HG03135 (cell line): ENCODE measurements around the gene SESN2.

Source experiments
- ATAC-seq: cut with Tn5 transposase; IDR thresholded peaks from one replicate; pipeline ENCODE4 v1.9.1; 2021; ENCODE audit warnings: mild to moderate bottlenecking, moderate library complexity; ENCODE audit not compliant: unreplicated experiment

SESN2 gene, protein sequence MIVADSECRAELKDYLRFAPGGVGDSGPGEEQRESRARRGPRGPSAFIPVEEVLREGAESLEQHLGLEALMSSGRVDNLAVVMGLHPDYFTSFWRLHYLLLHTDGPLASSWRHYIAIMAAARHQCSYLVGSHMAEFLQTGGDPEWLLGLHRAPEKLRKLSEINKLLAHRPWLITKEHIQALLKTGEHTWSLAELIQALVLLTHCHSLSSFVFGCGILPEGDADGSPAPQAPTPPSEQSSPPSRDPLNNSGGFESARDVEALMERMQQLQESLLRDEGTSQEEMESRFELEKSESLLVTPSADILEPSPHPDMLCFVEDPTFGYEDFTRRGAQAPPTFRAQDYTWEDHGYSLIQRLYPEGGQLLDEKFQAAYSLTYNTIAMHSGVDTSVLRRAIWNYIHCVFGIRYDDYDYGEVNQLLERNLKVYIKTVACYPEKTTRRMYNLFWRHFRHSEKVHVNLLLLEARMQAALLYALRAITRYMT

GRCh38 chr1:28259252-28259933 is at the start of gene SESN2:
Gene SESN2 (plus strand): TSS chr1:28259518. CDS start chr1:28259848, 330 bp downstream.
- ATAC-seq: peak; percentile 93

- ATAC-seq: no peak
Observed at GRCh38 chr1:28209700-28210099, 49.6 kb upstream of the SESN2 start.

GRCh38 chr1:28213315-28213714 is 46.0 kb upstream of the SESN2 start:
- no peak for ATAC-seq

GRCh38 chr1:28229089-28229488 is 30.2 kb upstream of the SESN2 start:
- ATAC-seq: no peak

DNA sequence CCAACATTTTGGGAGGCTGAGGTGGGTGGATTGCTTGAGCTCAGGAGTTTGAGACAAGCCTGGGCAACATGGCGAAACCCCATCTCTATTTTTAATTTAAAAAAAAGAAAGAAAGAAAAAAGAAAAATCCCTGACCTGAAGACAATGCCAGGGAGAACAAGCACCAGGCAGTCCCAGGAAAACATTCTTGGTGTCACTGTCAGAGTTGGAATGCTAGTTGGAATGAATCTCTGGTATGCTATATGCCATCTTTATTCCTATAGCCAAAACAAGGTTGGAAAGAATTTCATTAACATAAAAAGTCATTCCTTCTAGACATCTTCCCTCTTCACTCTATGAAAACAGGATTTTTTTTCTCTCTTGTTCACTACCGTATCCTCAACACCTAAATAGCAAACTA is 29.3 kb upstream of the SESN2 start:
- ATAC-seq: no peak

DNA sequence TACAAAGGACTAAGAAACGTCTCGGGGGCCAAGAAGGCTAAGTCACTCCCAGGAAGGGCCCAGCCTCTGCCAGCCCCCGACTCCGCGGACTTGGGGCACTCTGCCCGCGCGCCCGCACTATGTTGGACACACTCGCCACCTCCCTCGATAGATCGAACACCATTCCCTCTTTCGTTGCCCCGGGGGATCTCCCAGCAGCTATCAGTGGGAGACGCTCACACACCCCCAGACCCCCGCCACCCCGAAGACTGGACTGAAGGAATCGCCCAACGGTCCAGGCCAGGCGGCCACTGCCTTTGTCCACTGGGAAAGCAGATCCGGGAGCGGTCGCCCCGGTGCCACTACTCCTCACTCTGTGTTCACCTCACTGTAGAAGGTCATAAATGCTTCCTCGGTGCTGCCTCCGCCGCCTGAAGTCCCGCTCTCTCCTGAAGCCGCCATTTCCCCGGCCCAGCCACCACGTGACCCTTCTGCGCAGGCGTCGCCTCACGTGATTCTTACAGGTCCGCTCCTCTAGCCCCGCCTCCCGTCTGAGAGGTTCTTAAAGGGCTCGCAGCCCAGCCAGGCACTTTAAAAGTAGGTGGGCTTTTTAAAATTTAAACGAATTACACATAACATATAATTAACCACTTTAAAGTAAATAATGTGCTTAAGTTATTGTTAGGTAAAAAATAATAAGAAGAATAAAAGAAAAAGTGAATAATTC is 26.6 kb upstream of the SESN2 start, which contains the start of gene DNAJC8:
Gene DNAJC8 (minus strand): TSS at position 472 of the 706 bp plus-strand sequence. CDS start 31 bp downstream, at position 441.
- ATAC-seq: peak; percentile 49

DNA sequence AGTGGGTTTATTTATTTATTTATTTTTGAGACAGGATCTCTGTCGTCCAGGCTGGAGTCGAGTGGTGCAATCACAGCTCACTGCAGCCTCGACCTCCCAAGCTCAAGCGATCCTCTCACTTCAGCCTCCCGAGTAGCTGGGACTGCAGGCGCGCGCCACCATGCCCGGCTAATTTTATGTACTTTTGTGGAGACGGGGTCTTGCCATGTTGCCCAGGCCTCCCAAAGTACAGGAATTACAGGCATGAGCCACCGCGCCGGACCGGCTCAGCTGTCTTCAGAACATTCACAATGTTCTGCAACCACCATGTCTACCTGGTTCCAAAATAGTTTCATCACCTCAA is 26.1 kb upstream of the SESN2 start:
- ATAC-seq: no peak

GRCh38 chr1:28235755-28236655 is 23.3 kb upstream of the SESN2 start, which contains the start of gene ATP5IF1:
Gene ATP5IF1 (plus strand): TSS chr1:28236124. CDS start chr1:28236184, 60 bp downstream.
- peak; percentile 85 for ATAC-seq

GRCh38 chr1:28236656-28237322 is 22.5 kb upstream of the SESN2 start:
- ATAC-seq: no peak

- no peak for ATAC-seq
Observed at GRCh38 chr1:28239004-28239403, 20.3 kb upstream of the SESN2 start.

DNA sequence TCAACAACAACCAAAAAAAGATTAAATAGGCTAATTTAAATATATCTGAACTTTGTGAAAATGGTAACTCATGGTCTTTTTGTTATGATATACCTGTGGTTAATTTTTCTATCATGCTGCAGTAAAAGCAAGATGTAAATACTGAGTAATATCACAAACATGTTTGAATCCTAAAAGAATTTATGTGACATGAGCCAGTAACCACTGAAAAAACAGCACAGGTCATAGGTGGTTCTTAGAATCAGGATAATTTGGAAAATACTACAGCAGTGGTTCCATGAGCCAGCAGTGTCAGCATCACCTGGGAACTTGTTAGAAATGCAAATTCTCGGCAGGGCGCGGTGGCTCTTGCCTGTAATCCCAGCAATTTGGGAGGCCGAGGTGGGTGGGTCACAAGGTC is 19.3 kb upstream of the SESN2 start:
- no peak for ATAC-seq

DNA sequence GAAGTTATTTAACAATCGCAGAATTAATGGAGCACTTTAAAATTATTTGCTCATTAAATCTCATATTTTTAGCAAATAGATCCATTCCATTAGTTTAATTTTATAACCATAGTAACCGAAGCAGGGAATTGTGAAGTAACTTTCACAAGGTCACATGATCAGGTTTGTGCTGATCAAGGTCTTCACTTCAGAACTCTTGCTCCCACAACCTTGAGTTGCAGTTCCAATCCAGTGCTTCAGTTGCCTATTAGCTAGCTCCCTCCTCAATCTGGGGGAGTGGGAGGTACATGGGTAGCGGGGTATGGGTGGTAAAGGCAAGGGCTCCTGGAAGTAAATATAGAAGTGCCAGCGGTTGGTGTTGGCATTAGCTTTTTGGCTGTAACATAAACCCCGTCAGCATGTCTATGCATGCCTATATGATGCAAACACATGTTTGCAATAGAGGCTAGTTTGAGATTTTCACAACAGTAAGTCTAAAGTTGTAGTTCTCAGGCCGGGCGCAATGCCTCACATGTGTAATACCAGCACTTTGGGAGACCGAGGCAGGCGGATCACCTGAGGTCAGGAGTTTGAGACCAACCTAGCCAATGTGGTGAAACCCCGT is 17.6 kb upstream of the SESN2 start:
- ATAC-seq: no peak

GRCh38 chr1:28243685-28244311 is 15.5 kb upstream of the SESN2 start:
- no peak for ATAC-seq

DNA sequence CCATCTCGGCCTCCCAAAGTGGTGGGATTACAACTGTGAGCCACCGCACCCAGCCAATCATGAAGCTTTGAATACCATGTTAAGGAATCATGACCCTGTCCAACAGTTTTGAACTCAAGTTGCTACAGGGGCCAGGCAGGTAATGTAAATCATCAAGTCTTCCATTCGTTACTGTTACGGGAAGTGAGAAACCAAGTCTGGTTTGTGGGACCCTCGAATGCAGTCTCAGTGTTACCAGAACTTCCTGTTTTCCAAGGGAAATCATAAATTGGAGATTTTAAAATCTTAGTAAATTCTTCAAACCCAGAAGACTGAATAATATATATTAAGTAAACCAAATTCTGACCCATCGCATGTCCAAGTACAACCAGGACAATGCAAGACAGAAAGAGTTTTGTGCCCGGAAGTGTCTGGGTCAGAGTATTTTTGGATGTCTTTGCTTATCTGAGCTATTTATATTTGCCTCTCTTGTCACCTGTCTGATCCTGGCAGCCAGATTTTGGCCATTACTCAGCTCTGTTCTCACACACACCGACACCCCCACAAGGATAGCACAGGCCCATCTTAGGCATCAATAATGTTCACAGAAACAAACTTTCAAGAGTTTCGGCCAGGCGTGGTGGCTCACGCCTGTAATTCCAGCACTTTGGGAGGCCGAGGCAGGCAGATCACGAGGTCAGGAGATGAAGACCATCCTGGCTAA is 14.6 kb upstream of the SESN2 start:
- ATAC-seq: no peak

DNA sequence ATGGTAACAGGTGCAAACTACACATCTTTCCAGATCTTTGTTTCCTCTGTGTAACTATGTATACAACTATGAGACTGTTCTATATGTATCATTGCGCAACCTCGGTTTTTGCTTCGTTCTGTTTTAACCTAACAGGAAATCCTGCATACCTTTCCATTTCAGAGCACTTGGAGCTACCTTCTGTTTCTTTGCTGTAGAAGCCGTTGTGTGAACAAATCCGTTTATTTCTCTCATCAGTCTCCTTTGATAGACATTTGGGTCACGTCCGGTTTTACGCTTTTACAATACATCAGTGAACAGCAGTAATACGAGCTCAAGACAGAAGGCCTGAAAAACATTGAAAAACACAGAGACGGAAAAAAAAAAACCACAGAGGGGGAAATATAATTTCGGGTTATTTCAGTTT is 12.9 kb upstream of the SESN2 start:
- ATAC-seq: peak; percentile 26

DNA sequence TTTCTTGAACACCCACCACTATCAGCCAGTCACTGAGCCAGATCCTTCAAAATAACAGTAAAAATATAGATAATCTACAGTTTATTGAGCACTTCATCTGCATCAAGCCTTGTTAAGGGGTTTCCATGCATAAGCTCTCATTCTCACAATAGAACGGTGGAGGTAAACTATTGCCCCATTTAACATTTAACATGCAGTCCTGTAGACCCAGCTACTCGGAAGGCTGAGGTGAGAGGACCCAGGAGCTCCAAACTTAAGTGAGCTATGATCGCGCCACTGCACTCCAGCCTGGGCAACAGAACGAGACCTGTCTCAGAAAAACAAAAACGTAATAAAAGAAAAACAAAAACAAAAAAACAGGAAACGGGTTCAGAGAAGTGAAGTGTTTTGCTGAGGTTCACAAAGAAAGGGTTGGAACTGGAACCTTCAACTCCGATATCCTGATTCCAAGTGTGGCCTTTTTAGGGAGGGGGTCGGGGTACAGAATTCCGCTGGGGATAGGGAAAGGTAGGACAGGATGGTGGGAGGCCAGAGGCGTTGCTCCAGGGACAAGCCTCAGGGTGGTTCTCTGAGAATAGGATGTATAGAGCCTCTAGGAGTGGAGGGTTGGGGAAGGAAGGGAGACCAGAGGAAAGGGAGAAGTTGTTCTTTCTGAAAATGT is 11.6 kb upstream of the SESN2 start:
- ATAC-seq: no peak

GRCh38 chr1:28248273-28249012 is 10.9 kb upstream of the SESN2 start:
- no peak for ATAC-seq
